WI38 (cell line): ENCODE results near the gene KDF1.

Experiments
- H3K4me3 ChIP-seq: 2 replicates; pipeline ENCODE4 v1.5.1; 2011; ENCODE audit warnings: low read depth, mild to moderate bottlenecking, control low read depth, low read length
- TF ChIP-seq, protein P1 (sequence below): IDR thresholded peaks from 2 replicates; pipeline ENCODE4 v1.5.1; 2012; ENCODE audit warnings: low read depth, mild to moderate bottlenecking, control low read depth, low read length

The KDF1 gene

DNA sequence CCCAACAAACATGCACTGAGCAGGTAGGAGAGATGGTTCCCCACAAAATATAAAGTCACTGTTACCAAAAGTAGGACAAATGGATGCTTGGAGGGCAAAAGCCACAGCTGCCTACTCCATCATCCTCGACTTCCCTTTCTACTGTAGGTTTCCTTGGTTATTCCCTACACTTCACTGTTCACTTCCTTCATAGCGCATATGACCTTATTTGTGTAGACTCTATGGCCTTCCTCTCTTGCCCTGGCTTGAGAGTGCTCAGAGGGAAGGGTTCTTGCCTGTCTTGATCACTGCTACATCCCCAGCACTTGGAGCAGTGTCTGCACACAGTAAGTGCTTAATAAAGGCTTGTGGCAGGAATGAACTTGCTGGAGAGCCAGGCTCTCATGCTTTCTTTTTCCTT, 18.6 kb upstream of the KDF1 start:
- TF ChIP-seq, protein P1, sequence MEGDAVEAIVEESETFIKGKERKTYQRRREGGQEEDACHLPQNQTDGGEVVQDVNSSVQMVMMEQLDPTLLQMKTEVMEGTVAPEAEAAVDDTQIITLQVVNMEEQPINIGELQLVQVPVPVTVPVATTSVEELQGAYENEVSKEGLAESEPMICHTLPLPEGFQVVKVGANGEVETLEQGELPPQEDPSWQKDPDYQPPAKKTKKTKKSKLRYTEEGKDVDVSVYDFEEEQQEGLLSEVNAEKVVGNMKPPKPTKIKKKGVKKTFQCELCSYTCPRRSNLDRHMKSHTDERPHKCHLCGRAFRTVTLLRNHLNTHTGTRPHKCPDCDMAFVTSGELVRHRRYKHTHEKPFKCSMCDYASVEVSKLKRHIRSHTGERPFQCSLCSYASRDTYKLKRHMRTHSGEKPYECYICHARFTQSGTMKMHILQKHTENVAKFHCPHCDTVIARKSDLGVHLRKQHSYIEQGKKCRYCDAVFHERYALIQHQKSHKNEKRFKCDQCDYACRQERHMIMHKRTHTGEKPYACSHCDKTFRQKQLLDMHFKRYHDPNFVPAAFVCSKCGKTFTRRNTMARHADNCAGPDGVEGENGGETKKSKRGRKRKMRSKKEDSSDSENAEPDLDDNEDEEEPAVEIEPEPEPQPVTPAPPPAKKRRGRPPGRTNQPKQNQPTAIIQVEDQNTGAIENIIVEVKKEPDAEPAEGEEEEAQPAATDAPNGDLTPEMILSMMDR: no peak
- no peak overlapping the region for H3K4me3 ChIP-seq

GRCh38 chr1:26976621-26977510, 16.6 kb upstream of the KDF1 start:
- TF ChIP-seq, protein P1: no peak
- H3K4me3 ChIP-seq: no peak overlapping the region

- TF ChIP-seq, protein P1: no peak
- H3K4me3 ChIP-seq: no peak overlapping the region
Measured at GRCh38 chr1:26972821-26973220, 12.6 kb upstream of the KDF1 start.

DNA sequence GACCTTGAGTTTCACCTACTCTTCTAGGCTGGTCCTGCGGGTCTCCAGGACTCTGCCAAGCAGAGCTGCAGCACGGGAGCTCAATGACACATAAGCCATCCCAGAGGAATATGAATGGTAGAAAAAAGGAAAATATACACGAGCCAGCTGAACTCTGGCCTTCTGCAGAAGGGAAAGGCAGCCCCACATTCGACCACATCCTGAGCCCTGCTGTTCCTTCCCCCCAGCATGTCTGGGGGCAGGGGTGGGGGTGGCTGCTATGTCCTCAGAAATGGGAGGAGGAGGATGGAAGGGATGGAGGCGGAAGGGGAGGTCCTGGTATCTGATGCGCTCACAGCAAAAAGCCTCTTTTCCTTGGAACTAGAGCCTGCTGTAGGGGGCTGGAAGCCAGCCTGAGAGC, 12.1 kb upstream of the KDF1 start:
- H3K4me3 ChIP-seq: no peak overlapping the region
- TF ChIP-seq, protein P1: no peak

DNA sequence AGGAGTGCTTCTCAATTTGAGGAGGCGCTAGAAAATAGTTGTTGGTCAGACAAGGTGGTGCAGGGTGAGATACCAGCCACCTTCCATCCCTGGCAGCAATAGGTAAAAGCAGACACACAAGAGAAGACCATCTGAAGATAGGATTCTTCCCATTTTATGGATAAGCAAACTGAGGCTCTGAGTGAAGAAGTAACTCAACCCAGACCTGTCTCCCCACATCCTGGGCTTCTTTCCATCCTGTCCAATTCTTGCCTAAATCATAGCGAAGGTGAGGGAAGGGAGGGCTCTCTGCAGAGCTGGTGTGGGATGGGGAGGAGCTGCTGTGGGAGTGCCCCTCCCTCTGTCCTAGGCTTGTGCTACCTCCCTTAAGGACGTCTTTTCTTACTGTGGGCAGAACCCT, 11.3 kb upstream of the KDF1 start:
- H3K4me3 ChIP-seq: no peak overlapping the region
- TF ChIP-seq, protein P1: no peak

DNA sequence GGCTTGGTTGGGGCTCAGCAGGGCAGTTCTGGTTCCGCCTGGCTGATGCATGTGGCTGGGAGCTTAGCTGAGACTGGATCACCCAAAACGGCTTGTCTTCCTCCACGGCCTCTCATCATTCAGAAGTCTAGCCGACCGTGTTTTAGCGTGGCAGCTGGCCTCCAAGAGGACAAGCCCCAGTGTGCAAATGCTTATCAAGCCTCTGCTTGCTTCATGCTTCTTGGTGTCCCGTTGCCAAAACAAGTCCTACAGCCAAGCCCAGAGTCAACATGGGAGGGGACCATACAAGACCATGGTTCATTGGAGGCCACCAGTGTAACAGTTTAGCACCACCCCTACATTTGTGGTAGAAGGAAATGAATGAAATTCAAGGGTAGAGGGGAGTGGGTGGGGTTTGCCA, 10.5 kb upstream of the KDF1 start:
- H3K4me3 ChIP-seq: no peak overlapping the region
- TF ChIP-seq, protein P1: no peak

GRCh38 chr1:26965628-26966027, 5.4 kb upstream of the KDF1 start:
- no peak overlapping the region for H3K4me3 ChIP-seq
- TF ChIP-seq, protein P1: no peak
